B cell (primary cell): ENCODE measurements around the gene ROPN1B. TPM values are rescaled to one million over a fixed set of nuclear protein-coding genes. Genes with fewer than 3 reads are reported as not detected.

Experiments used
- ATAC-seq: fragments of 200-7000 bp; cut with Tn5 transposase; one replicate; pipeline ENCODE4 v1.10.0; 2021; ENCODE audit warnings: low read depth, mild to moderate bottlenecking, moderate number of reproducible peaks, moderate library complexity
- CTCF ChIA-PET: fragments of 350-600 bp; sonication (Branson Sonifier 250); formaldehyde crosslinking; loops from one replicate; lab custom pipeline; 2021; ENCODE audit warnings: antibody characterized with exemption, inconsistent platforms; lab: Charles Lee
- POLR2A ChIA-PET: fragments of 350-600 bp; sonication (Branson Sonifier 250); formaldehyde crosslinking; loops from one replicate; lab custom pipeline; 2021; ENCODE audit warnings: antibody characterized with exemption; lab: Charles Lee
- DNase-seq: peaks from one replicate; pipeline ENCODE4 v3.0.0; 2013
- H2AFZ ChIP-seq: 2 replicates; pipeline ENCODE4 v1.6.1; 2012; ENCODE audit warnings: mild to moderate bottlenecking, low read depth, low read length; ENCODE audit not compliant: insufficient read depth, poor library complexity, severe bottlenecking
- H3K27ac ChIP-seq, 2 donors: 1 replicate in 1 of 2; 2 replicates in 1 of 2; pipeline ENCODE4 v1.5.1; 2012 to 2013; ENCODE audit warnings: low read length in 2 of 2, mild to moderate bottlenecking in 2 of 2, moderate library complexity in 1 of 2
- H3K27me3 ChIP-seq, 4 experiments: fragments of 200-600 bp in 1 of 4; sonication (generic) in 1 of 4; replicated peaks in 1 of 4; 1 replicate in 2 of 4; 2 replicates in 2 of 4; pipeline versions ENCODE4 v1.6.1 to v1.7.0; 2013 to 2016; ENCODE audit warnings: low read length in 3 of 4, mild to moderate bottlenecking in 2 of 4, mixed read lengths in 1 of 4, moderate library complexity in 1 of 4; ENCODE audit not compliant: insufficient read depth in 4 of 4, control insufficient read depth in 3 of 4; ENCODE audit errors: control extremely low read depth in 1 of 4
- H3K36me3 ChIP-seq, 2 experiments: replicated peaks in 1 of 2; 1 replicate in 1 of 2; 2 replicates in 1 of 2; pipeline versions ENCODE4 v1.6.1 to v1.7.1; 2013; ENCODE audit warnings: low read length in 1 of 2; ENCODE audit not compliant: insufficient read depth in 2 of 2, control insufficient read depth in 1 of 2; ENCODE audit errors: control extremely low read depth in 1 of 2, extremely low read depth in 1 of 2
- H3K4me1 ChIP-seq, 2 donors: fragments of 200-600 bp in 1 of 2; sonication (generic) in 1 of 2; 1 replicate in 1 of 2; 2 replicates in 1 of 2; pipeline versions ENCODE4 v1.5.1 to v1.6.1; 2013 to 2017; ENCODE audit warnings: low read length in 2 of 2; ENCODE audit not compliant: control insufficient read depth in 2 of 2, insufficient read depth in 2 of 2
- H3K4me2 ChIP-seq: replicated peaks from 2 replicates; pipeline ENCODE3; 2012; ENCODE audit warnings: mild to moderate bottlenecking, low read depth, low read length; ENCODE audit not compliant: poor library complexity, severe bottlenecking
- H3K4me3 ChIP-seq, 5 experiments: fragments of 200-600 bp in 1 of 5; sonication (generic) in 1 of 5; 1 replicate in 3 of 5; 2 replicates in 2 of 5; pipeline versions ENCODE4 v1.5.1 to v1.7.0; 2011 to 2016; ENCODE audit warnings: low read length in 4 of 5, mild to moderate bottlenecking in 4 of 5, low read depth in 2 of 5, control low read depth in 1 of 5, moderate library complexity in 1 of 5; ENCODE audit not compliant: insufficient read depth in 1 of 5; ENCODE audit errors: control extremely low read depth in 1 of 5, extremely low read depth in 1 of 5
- H3K79me2 ChIP-seq: fragments of 200-600 bp; sonication (generic); one replicate; pipeline ENCODE4 v1.6.0; 2016; ENCODE audit warnings: low read length; ENCODE audit not compliant: control insufficient read depth, insufficient read depth
- H3K9ac ChIP-seq: fragments of 200-600 bp; sonication (generic); 2 replicates; pipeline ENCODE4 v1.6.1; 2017; ENCODE audit warnings: mild to moderate bottlenecking, low read length, moderate library complexity
- H3K9me3 ChIP-seq, 3 donors: one replicate each; pipeline versions ENCODE4 v1.6.1 to v1.7.1; 2013; ENCODE audit warnings: low read length in 2 of 3; ENCODE audit not compliant: control insufficient read depth in 2 of 3, insufficient read depth in 1 of 3; ENCODE audit errors: control extremely low read depth in 1 of 3
- H4K20me1 ChIP-seq: 2 replicates; pipeline ENCODE4 v1.6.0; 2012; ENCODE audit warnings: mild to moderate bottlenecking, low read length; ENCODE audit not compliant: insufficient read depth, control insufficient read depth, poor library complexity, severe bottlenecking
- H3K27ac Mint-ChIP-seq: one replicate; pipeline ENCODE4 v1.8.0; 2021; ENCODE audit warnings: mixed read lengths
- H3K27me3 Mint-ChIP-seq: one replicate; pipeline ENCODE4 v1.8.0; 2021; ENCODE audit warnings: mixed read lengths
- H3K4me1 Mint-ChIP-seq: one replicate; pipeline ENCODE4 v1.8.0; 2021; ENCODE audit warnings: mixed read lengths
- H3K4me3 Mint-ChIP-seq: one replicate; pipeline ENCODE4 v1.8.0; 2021; ENCODE audit warnings: mixed read lengths
- H3K9me3 Mint-ChIP-seq: one replicate; pipeline ENCODE4 v1.8.0; 2022; ENCODE audit warnings: mixed read lengths; ENCODE audit not compliant: insufficient read depth
- CTCF ChIP-seq: fragments of 200-600 bp; IDR thresholded peaks from one replicate; pipeline ENCODE4 v1.8.0; 2022; ENCODE audit warnings: antibody characterized with exemption, mild to moderate bottlenecking
- EZH2 ChIP-seq: IDR thresholded peaks from 2 replicates; pipeline ENCODE4 v1.6.1; 2012; ENCODE audit warnings: borderline replicate concordance, low read depth, mild to moderate bottlenecking, moderate library complexity, low read length; ENCODE audit not compliant: insufficient read depth, poor library complexity, severe bottlenecking
- WGBS: methylation state at CpG from one replicate; pipeline ENCODE4 v1.1.5; 2013; ENCODE audit warnings: missing lambda C conversion rate; ENCODE audit not compliant: insufficient coverage; 5-methylcytosine and 5-hydroxymethylcytosine counted together
- intact Hi-C: fragments of 100-400 bp; cut with micrococcal nuclease; formaldehyde crosslinking; loops from one replicate; pipeline ENCODE4 v1.10.0; 2022
- polyA plus RNA-seq: library from polyadenylated mRNA; depleted of rRNA; stranded (reverse); fragments of >200 nt; gene quantifications from 2 replicates; pipeline ENCODE4 v1.2.3, GENCODE V29; 2012
- total RNA-seq, 2 donors: library from RNA; stranded (reverse); fragments of 120-200 nt in 1 of 2; gene quantifications; 1 replicate in 1 of 2; 2 replicates in 1 of 2; pipeline versions ENCODE4 v1.2.3 to v1.2.4, GENCODE V29; 2013 to 2022

ROPN1B gene
- total and polyA plus RNA-seq, 2 donors (not counting 1 experiment from before 2014, with no cell fraction given) = not detected

- WGBS = 95% methylated on average over 4 of the region's 4 CpGs
- H3K9me3 Mint-ChIP-seq = peaks cover 6% of the 10 kb centered on the region
- TF ChIP-seq EZH2 (no peak), CTCF (no peak)
Observed at GRCh38 chr3:126028096-126028495, 59.1 kb downstream of the ROPN1B start.

GRCh38 chr3:126029241-126029640 lies 60.3 kb downstream of the ROPN1B start:
- no peak overlapping the region for H2AFZ ChIP-seq
- Mint-ChIP-seq H3K4me1 (peaks cover 14% of the 10 kb centered on the region), H3K4me3 (no peak overlapping the region), H3K27me3 (no peaks in the 10 kb centered on the region), H3K9me3 (peaks cover 6% of the 10 kb centered on the region), H3K27ac (no peak overlapping the region)
- no peak for ATAC-seq
- intact Hi-C loops = no loop called here
- H3K4me3 ChIP-seq = no peak overlapping the region
- H3K27me3 ChIP-seq = no peaks in the 10 kb centered on the region
- DNase-seq = no peak
- CTCF ChIA-PET = no interaction called here
- H3K4me1 ChIP-seq = peaks cover 0 to 17% of the 10 kb centered on the region in 2 donors
- POLR2A ChIA-PET = no interaction called here
- no peaks in the 10 kb centered on the region for H3K79me2 ChIP-seq
- H3K4me2 ChIP-seq = no peak overlapping the region
- H3K27ac ChIP-seq = no peak overlapping the region
- H3K36me3 ChIP-seq = peaks cover 0 to 17% of the 10 kb centered on the region in 2 experiments
- TF ChIP-seq EZH2 (no peak), CTCF (no peak)
- no peak overlapping the region for H3K9ac ChIP-seq
- no peaks in the 10 kb centered on the region for H4K20me1 ChIP-seq
- H3K9me3 ChIP-seq = peaks cover 0 to 11% (median 10%) of the 10 kb centered on the region in 3 donors

More at GRCh38 chr3:126028096-126028495, 59.1 kb downstream of the ROPN1B start:
- POLR2A ChIA-PET = no interaction called here
- Histone ChIP-seq H3K9me3 (peaks cover 0 to 11% (median 10%) of the 10 kb centered on the region in 3 donors), H3K4me1 (peaks cover 0 to 17% of the 10 kb centered on the region in 2 donors), H3K36me3 (peaks cover 0 to 17% of the 10 kb centered on the region in 2 experiments), H3K27ac (no peak overlapping the region), H3K4me2 (no peak overlapping the region), H3K9ac (no peak overlapping the region), H4K20me1 (no peaks in the 10 kb centered on the region), H2AFZ (no peak overlapping the region), H3K27me3 (no peaks in the 10 kb centered on the region), H3K79me2 (no peaks in the 10 kb centered on the region), H3K4me3 (no peak overlapping the region)
- ATAC-seq = no peak
- H3K27me3 Mint-ChIP-seq = no peaks in the 10 kb centered on the region
- no peak for DNase-seq
- CTCF ChIA-PET = no interaction called here
- no peak overlapping the region for H3K27ac Mint-ChIP-seq
- H3K4me3 Mint-ChIP-seq = no peak overlapping the region
- intact Hi-C loops = no loop called here
- H3K4me1 Mint-ChIP-seq = peaks cover 14% of the 10 kb centered on the region
